ENCODE data around the gene GTF2A1. TPM values are rescaled to one million over a fixed set of nuclear protein-coding genes. Genes with fewer than 3 reads are reported as not detected.
A peak's percentile ranks its signal among the peaks of the same experiment; 100 is the strongest.

Gene GTF2A1
- total RNA-seq, 4 donors from 2014 or later = 10.5 to 48.0 (median 22.5) TPM

DNA sequence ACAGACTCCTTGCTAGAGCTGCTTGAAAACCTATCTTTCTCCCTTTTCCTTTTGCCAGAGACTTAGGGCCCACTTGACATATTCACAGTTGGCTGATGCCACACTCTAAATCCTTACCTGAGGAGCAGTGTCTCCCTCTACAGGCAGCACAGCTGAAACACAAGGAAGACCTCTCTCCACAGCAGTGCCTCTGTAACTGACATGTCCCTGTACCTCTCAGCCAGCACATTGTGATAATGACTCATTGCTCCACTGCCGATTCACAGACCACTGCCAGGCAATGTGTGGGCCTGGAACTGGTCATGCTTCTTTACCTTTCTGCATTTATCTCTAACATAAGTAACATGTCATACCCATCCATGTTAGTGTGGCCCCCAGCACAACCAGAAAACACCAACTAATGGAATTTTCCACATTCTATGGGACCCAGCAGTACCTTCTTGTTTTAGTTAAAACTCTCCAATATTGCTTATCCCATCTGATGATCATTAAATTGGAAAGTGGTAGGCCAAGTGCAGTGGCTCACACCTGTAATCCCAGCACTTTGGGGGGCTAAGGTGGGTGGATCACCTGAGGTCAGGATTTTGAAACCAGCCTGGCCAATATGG, 56.5 kb downstream of the GTF2A1 start:
- H3K27me3 ChIP-seq = no peaks in the 10 kb centered on the region
- H3K4me1 ChIP-seq = peaks cover 0 to 3% (median 1%) of the 10 kb centered on the region in 4 donors
- no peak overlapping the region for H3K4me3 ChIP-seq
- DNase-seq = peak; percentile 49
- intact Hi-C loops (cut with DNase I; ENCODE audit: low total_unique reads) = no loop called here
- in situ Hi-C loops (cut with MboI; ENCODE audit: low pct_ligation_motif_present in 1 of 4, low pct_unique_long_range_greater_than_20kb in 1 of 4, low sequenced_read_pairs in 3 of 4) = loop anchor here in 3 of 4 donors (10.0 kb wide), 1 partner anchor 169 kb away; no protein-coding TSS in a partner anchor
- 27% methylated on average over 1 of the region's 1 CpG; no CpG with 5 or more reads in 1 of the 2 donors for WGBS, 2 donors (ENCODE audit: low coverage in 1 of 2)
- TF ChIP-seq, protein P1, sequence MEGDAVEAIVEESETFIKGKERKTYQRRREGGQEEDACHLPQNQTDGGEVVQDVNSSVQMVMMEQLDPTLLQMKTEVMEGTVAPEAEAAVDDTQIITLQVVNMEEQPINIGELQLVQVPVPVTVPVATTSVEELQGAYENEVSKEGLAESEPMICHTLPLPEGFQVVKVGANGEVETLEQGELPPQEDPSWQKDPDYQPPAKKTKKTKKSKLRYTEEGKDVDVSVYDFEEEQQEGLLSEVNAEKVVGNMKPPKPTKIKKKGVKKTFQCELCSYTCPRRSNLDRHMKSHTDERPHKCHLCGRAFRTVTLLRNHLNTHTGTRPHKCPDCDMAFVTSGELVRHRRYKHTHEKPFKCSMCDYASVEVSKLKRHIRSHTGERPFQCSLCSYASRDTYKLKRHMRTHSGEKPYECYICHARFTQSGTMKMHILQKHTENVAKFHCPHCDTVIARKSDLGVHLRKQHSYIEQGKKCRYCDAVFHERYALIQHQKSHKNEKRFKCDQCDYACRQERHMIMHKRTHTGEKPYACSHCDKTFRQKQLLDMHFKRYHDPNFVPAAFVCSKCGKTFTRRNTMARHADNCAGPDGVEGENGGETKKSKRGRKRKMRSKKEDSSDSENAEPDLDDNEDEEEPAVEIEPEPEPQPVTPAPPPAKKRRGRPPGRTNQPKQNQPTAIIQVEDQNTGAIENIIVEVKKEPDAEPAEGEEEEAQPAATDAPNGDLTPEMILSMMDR (IDR thresholded peaks at IDR 0.05) = peak; percentile 25 to 36 (median 30)
- TF ChIP-seq EP300 (IDR thresholded peaks at IDR 0.05; ENCODE audit: low read depth) = no peak
- H3K36me3 ChIP-seq = no peaks in the 10 kb centered on the region
- no peak overlapping the region for H3K27ac ChIP-seq
- H3K9me3 ChIP-seq = peaks cover 0 to 3% of the 10 kb centered on the region in 2 donors

DNA sequence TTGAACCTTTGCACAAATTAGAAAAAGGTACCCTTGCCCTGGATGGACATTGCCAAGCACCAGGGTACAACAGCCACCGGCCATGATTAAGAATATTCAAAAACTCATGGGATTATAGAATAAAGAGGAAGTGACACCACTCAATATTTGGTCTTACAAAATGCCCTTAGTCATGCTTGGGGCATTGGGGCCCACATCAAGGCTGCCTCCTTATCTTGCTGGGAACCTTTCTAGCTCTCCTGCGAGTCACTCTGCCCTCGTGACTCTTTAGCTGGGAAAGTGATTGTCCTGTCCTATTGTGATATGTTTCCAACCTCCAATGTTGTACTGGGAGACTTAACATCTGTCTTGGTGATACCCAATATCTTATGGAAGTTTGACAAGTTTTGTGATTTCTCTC, 57.8 kb downstream of the GTF2A1 start:
- in situ Hi-C loops (cut with MboI; ENCODE audit: low pct_ligation_motif_present in 1 of 4, low pct_unique_long_range_greater_than_20kb in 1 of 4, low sequenced_read_pairs in 3 of 4) (loop anchor here in 3 of 4 donors (10.0 kb wide), 1 partner anchor 168 kb away; no protein-coding TSS in a partner anchor), intact Hi-C loops (cut with DNase I; ENCODE audit: low total_unique reads) (no loop called here)
- H3K4me1 ChIP-seq = no peaks in the 10 kb centered on the region
- H3K4me3 ChIP-seq = no peak overlapping the region
- WGBS, 2 donors (ENCODE audit: low coverage in 1 of 2) = 80 to 89% methylated on average over 3 of the region's 3 CpGs
- no peak for DNase-seq
- no peaks in the 10 kb centered on the region for H3K27me3 ChIP-seq
- TF ChIP-seq POLR2A (IDR thresholded peaks at IDR 0.05) (no peak), EP300 (IDR thresholded peaks at IDR 0.05; ENCODE audit: low read depth) (no peak), POLR2AphosphoS5 (IDR thresholded peaks at IDR 0.05) (no peak)
- TF ChIP-seq, protein P1 (IDR thresholded peaks at IDR 0.05) = no peak
- no peaks in the 10 kb centered on the region for H3K36me3 ChIP-seq
- H3K27ac ChIP-seq = no peak overlapping the region
- H3K9me3 ChIP-seq = peaks cover 0 to 3% of the 10 kb centered on the region in 2 donors

DNA sequence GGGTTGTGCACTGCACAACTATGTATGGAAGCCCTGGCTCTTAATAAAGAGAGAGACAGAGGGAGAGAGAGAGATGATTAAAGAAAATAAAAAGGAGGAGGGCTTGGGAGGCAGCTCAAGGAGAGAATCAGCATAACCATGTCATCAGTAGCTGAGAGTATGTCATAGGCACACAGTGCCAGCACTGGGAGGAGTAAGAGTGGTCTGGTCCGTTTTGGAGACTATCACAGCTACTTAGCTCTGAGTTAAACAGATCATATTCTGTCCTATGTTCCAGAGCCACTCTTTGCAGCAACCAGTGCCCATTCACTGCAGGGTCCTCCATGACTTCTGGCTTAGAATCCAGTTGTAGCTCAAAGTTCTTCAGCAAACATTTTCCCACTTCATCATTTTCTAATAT, 59.0 kb downstream of the GTF2A1 start:
- intact Hi-C loops (cut with DNase I; ENCODE audit: low total_unique reads) (no loop called here), in situ Hi-C loops (cut with MboI; ENCODE audit: low pct_ligation_motif_present in 1 of 4, low pct_unique_long_range_greater_than_20kb in 1 of 4, low sequenced_read_pairs in 3 of 4) (loop anchor here in 3 of 4 donors (10.0 kb wide), 1 partner anchor 167 kb away; no protein-coding TSS in a partner anchor)
- Histone ChIP-seq H3K27ac (no peak overlapping the region), H3K36me3 (no peaks in the 10 kb centered on the region), H3K4me3 (no peak overlapping the region), H3K4me1 (no peaks in the 10 kb centered on the region), H3K27me3 (no peaks in the 10 kb centered on the region), H3K9me3 (peaks cover 0 to 3% of the 10 kb centered on the region in 2 donors)
- DNase-seq = no peak
- TF ChIP-seq POLR2AphosphoS5 (IDR thresholded peaks at IDR 0.05) (no peak), EP300 (IDR thresholded peaks at IDR 0.05; ENCODE audit: low read depth) (no peak), POLR2A (IDR thresholded peaks at IDR 0.05) (no peak)
- TF ChIP-seq, protein P1 (IDR thresholded peaks at IDR 0.05) = no peak
- 60% methylated on average over 1 of the region's 1 CpG; no CpG with 5 or more reads in 1 of the 2 donors for WGBS, 2 donors (ENCODE audit: low coverage in 1 of 2)

DNA sequence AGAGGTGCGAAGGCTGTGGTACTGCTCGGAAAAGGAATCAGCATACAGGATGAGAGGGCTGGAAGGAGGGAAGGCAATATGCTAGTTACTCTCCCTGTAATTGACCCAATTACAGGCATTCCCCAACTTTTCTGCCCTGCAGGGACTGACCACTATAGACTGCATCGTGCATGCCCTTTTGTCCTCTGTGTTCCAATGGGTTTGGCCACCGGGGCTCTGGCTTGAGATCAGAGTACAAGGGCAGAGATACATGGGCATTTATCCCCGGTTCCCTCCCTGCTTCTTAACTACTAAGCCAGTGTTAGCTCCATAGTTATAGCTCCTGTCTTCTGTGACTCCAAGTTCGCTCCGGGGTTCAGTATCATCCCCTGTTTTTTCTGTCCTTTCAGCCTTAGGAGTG, 59.7 kb downstream of the GTF2A1 start:
- H3K4me1 ChIP-seq = no peaks in the 10 kb centered on the region
- H3K4me3 ChIP-seq = no peak overlapping the region
- TF ChIP-seq, protein P1 (IDR thresholded peaks at IDR 0.05) = no peak
- no peak for TF ChIP-seq POLR2AphosphoS5 (IDR thresholded peaks at IDR 0.05)
- TF ChIP-seq POLR2A (IDR thresholded peaks at IDR 0.05) = no peak
- TF ChIP-seq EP300 (IDR thresholded peaks at IDR 0.05; ENCODE audit: low read depth) = no peak
- H3K36me3 ChIP-seq = no peaks in the 10 kb centered on the region
- WGBS, 2 donors (ENCODE audit: low coverage in 1 of 2) = 88 to 92% methylated on average over 4 to 7 of the region's 7 CpGs
- H3K27ac ChIP-seq = no peak overlapping the region
- intact Hi-C loops (cut with DNase I; ENCODE audit: low total_unique reads) (no loop called here), in situ Hi-C loops (cut with MboI; ENCODE audit: low pct_ligation_motif_present in 1 of 4, low pct_unique_long_range_greater_than_20kb in 1 of 4, low sequenced_read_pairs in 3 of 4) (loop anchor here in 3 of 4 donors (10.0 kb wide), 1 partner anchor 166 kb away; no protein-coding TSS in a partner anchor)
- DNase-seq = no peak
- no peaks in the 10 kb centered on the region for H3K27me3 ChIP-seq
- peaks cover 0 to 3% of the 10 kb centered on the region in 2 donors for H3K9me3 ChIP-seq

All from transverse colon (tissue), 4 donors.